ENCODE results near the gene CCDC85B.

DNA sequence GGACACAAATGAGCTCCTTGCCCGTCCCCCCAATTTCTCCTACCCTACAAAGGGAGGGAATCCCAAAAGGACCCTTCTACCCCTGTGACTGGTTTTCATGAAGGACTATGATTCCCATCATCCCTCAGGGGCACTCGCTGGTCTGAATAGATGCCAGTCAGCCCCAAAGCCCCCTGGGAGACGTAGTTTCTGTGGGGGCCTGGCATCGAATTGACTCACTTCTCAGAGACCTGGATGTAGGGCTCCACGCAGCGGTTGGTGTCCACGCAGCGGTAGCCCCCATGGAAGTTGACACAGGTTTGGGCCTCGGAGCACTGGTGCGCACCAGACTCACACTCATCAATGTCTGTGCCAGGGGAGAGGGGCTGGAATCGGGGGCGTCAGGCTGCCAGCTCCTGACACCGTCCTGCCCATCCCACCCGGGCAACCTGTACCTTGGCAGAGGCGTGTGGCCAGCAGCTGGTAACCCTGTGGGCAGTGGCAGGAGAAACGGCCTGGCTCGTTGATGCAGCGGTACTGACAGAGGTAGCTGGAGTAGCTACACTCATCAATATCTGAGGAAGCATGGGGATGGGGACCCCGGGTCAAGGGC, 22.3 kb upstream of the CCDC85B start:
- TF ChIP-seq, protein P1, sequence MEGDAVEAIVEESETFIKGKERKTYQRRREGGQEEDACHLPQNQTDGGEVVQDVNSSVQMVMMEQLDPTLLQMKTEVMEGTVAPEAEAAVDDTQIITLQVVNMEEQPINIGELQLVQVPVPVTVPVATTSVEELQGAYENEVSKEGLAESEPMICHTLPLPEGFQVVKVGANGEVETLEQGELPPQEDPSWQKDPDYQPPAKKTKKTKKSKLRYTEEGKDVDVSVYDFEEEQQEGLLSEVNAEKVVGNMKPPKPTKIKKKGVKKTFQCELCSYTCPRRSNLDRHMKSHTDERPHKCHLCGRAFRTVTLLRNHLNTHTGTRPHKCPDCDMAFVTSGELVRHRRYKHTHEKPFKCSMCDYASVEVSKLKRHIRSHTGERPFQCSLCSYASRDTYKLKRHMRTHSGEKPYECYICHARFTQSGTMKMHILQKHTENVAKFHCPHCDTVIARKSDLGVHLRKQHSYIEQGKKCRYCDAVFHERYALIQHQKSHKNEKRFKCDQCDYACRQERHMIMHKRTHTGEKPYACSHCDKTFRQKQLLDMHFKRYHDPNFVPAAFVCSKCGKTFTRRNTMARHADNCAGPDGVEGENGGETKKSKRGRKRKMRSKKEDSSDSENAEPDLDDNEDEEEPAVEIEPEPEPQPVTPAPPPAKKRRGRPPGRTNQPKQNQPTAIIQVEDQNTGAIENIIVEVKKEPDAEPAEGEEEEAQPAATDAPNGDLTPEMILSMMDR (IDR thresholded peaks at IDR 0.05; ENCODE audit: poor library complexity, severe bottlenecking) = no peak
- TF ChIP-seq MXI1 (conservative IDR thresholded peaks at IDR 0.05; ENCODE audit: poor library complexity, severe bottlenecking) = no peak
- TF ChIP-seq SMC3 (conservative IDR thresholded peaks at IDR 0.05; ENCODE audit: poor library complexity) = no peak
- peak; percentile 24 for TF ChIP-seq POLR2AphosphoS5 (IDR thresholded peaks at IDR 0.05)
- no peak for TF ChIP-seq EP300 (conservative IDR thresholded peaks at IDR 0.05; ENCODE audit: poor library complexity, severe bottlenecking)
- no peak for TF ChIP-seq RAD21 (conservative IDR thresholded peaks at IDR 0.05)
- no peak for TF ChIP-seq REST (IDR thresholded peaks at IDR 0.05; ENCODE audit: borderline replicate concordance)
- TF ChIP-seq TAF1 (IDR thresholded peaks at IDR 0.05; ENCODE audit: low read depth) = no peak

Data from neural cell (in vitro differentiated cells).